Panc1 (cell line): Measurements from ENCODE around the gene TOM1L1. TPM values are rescaled to one million over a fixed set of nuclear protein-coding genes. Genes with fewer than 3 reads are reported as not detected.

Experiments used
- ATAC-seq: fragments of 200-7000 bp; cut with Tn5 transposase; 2 replicates; pipeline ENCODE4 v1.9.1; 2020; ENCODE audit warnings: mild to moderate bottlenecking, moderate library complexity
- BruUV-seq: library from RNA; stranded (reverse); fragments of 400-500 nt; replicated peaks from 2 replicates; lab custom pipeline; 2021; lab: Mats Ljungman, UMichigan
- CTCF ChIA-PET: fragments of 300-600 bp; sonication (Branson Sonifier 250); formaldehyde crosslinking; loops from one replicate; lab custom pipeline; 2022; ENCODE audit warnings: antibody characterized with exemption; lab: Charles Lee
- POLR2A ChIA-PET: fragments of 300-600 bp; sonication (Branson Sonifier 250); formaldehyde crosslinking; loops from one replicate; lab custom pipeline; 2022; ENCODE audit warnings: antibody characterized with exemption; lab: Charles Lee
- DNase-seq: peaks from one replicate; pipeline ENCODE4 v3.0.0-alpha.2; 2010; ENCODE audit warnings: low read depth, low spot score
- H3K27ac ChIP-seq: 2 replicates; pipeline ENCODE4 v1.5.1; 2011; ENCODE audit warnings: mild to moderate bottlenecking, low read length, inconsistent platforms
- H3K27me3 ChIP-seq: fragments of 200-500 bp; sonication (Bioruptor generic); 2 replicates; pipeline ENCODE4 v1.6.0; 2014; ENCODE audit warnings: low read length, inconsistent platforms; ENCODE audit not compliant: control insufficient read depth, insufficient read depth
- H3K36me3 ChIP-seq: fragments of 200-500 bp; sonication (Bioruptor generic); 2 replicates; pipeline ENCODE4 v1.5.1; 2014; ENCODE audit warnings: inconsistent platforms, mild to moderate bottlenecking, low read length, moderate library complexity; ENCODE audit not compliant: control insufficient read depth, insufficient read depth
- H3K4me1 ChIP-seq: 2 replicates; pipeline ENCODE4 v1.5.1; 2011; ENCODE audit warnings: inconsistent platforms, mild to moderate bottlenecking, low read length, moderate library complexity; ENCODE audit not compliant: control insufficient read depth, insufficient read depth
- H3K4me3 ChIP-seq, 2 experiments: 2 replicates each; pipeline ENCODE4 v1.5.1; 2011 to 2012; ENCODE audit warnings: low read depth in 2 of 2, low read length in 2 of 2, mild to moderate bottlenecking in 2 of 2, inconsistent platforms in 1 of 2, moderate library complexity in 1 of 2
- H3K9me3 ChIP-seq: fragments of 200-500 bp; sonication (Bioruptor generic); 2 replicates; pipeline ENCODE4 v1.5.1; 2014; ENCODE audit warnings: low read depth, mild to moderate bottlenecking, inconsistent platforms, low read length, moderate library complexity; ENCODE audit not compliant: control insufficient read depth, insufficient read depth
- CTCF ChIP-seq: fragments of 450-650 bp; IDR thresholded peaks from 2 replicates; pipeline ENCODE4 v1.5.1; 2017; ENCODE audit warnings: mild to moderate bottlenecking
- POLR2AphosphoS5 ChIP-seq: IDR thresholded peaks from 2 replicates; pipeline ENCODE4 v1.6.1; 2012; ENCODE audit warnings: mild to moderate bottlenecking, low read depth, low read length, moderate library complexity
- REST ChIP-seq, 2 experiments: IDR thresholded peaks; 2 replicates each; pipeline ENCODE4 v1.6.1; 2011 to 2012; ENCODE audit warnings: low read depth in 2 of 2, control low read depth in 1 of 2, low read length in 1 of 2, mild to moderate bottlenecking in 1 of 2, moderate library complexity in 1 of 2; ENCODE audit not compliant: insufficient read depth in 1 of 2
- SIN3A ChIP-seq: IDR thresholded peaks from 2 replicates; pipeline ENCODE4 v1.6.1; 2012; ENCODE audit warnings: low read depth, mild to moderate bottlenecking, low read length, moderate library complexity, borderline replicate concordance; ENCODE audit not compliant: insufficient read depth
- TCF7L2 ChIP-seq: IDR thresholded peaks from 2 replicates; pipeline ENCODE4 v1.6.1; 2011; ENCODE audit warnings: mild to moderate bottlenecking, low read depth, low read length, inconsistent platforms
- in situ Hi-C: cut with HindIII; loops from 2 replicates; pipeline ENCODE4 v1.10.0; 2016; ENCODE audit warnings: low sequenced_read_pairs, low pct_unique_long_range_greater_than_20kb
- intact Hi-C: fragments of 100-400 bp; cut with micrococcal nuclease; formaldehyde crosslinking; loops from one replicate; pipeline ENCODE4 v1.10.0; 2022; ENCODE audit not compliant: unreplicated experiment
- total RNA-seq: library from RNA; stranded (reverse); gene quantifications from one replicate; pipeline ENCODE4 v1.2.1, GENCODE V29; 2021; ENCODE audit not compliant: unreplicated experiment

TOM1L1 gene
- total RNA-seq, 1 experiment from 2014 or later: 53.9 TPM

GRCh38 chr17:54944796-54945195, 44.1 kb downstream of the TOM1L1 start:
- POLR2A ChIA-PET: no interaction called here
- no peak overlapping the region for H3K4me3 ChIP-seq
- CTCF ChIA-PET: no interaction called here
- DNase-seq: no peak
- no peak overlapping the region for H3K27ac ChIP-seq
- no TSS peak for BruUV-seq
- 0 out of 2 replicates have a peak, but pooled peaks cover 4% of the 10 kb centered on the region for H3K4me1 ChIP-seq
- TF ChIP-seq REST (IDR thresholded peaks at IDR 0.05; ENCODE audit: insufficient read depth in 1 of 2, low read depth in 2 of 2, low read length in 1 of 2) (no peak), POLR2AphosphoS5 (no peak), SIN3A (no peak), CTCF (no peak), TCF7L2 (no peak)
- no peaks in the 10 kb centered on the region for H3K27me3 ChIP-seq
- ATAC-seq: no peak
- in situ Hi-C loops: no loop called here
- no peaks in the 10 kb centered on the region for H3K36me3 ChIP-seq
- intact Hi-C loops: no loop called here
- H3K9me3 ChIP-seq: no peaks in the 10 kb centered on the region

GRCh38 chr17:54945231-54945630, 44.6 kb downstream of the TOM1L1 start:
- Histone ChIP-seq H3K36me3 (0 out of 2 replicates have a peak, but pooled peaks cover 4% of the 10 kb centered on the region), H3K4me3 (no peak overlapping the region), H3K27me3 (no peaks in the 10 kb centered on the region), H3K27ac (no peak overlapping the region), H3K4me1 (0 out of 2 replicates have a peak, but pooled peaks cover 4% of the 10 kb centered on the region), H3K9me3 (no peaks in the 10 kb centered on the region)
- CTCF ChIA-PET: no interaction called here
- in situ Hi-C loops (no loop called here), intact Hi-C loops (no loop called here)
- BruUV-seq: no TSS peak
- TF ChIP-seq SIN3A (no peak), REST (IDR thresholded peaks at IDR 0.05; ENCODE audit: insufficient read depth in 1 of 2, low read depth in 2 of 2, low read length in 1 of 2) (no peak), POLR2AphosphoS5 (no peak), TCF7L2 (no peak), CTCF (no peak)
- POLR2A ChIA-PET: no interaction called here
- ATAC-seq (no peak), DNase-seq (no peak)
